ENCODE results near the gene MTA1. TPM values are rescaled to one million over a fixed set of nuclear protein-coding genes. Genes with fewer than 3 reads are reported as not detected.

Gene MTA1
- total RNA-seq, 1 donor from 2014 or later = 129 TPM

DNA sequence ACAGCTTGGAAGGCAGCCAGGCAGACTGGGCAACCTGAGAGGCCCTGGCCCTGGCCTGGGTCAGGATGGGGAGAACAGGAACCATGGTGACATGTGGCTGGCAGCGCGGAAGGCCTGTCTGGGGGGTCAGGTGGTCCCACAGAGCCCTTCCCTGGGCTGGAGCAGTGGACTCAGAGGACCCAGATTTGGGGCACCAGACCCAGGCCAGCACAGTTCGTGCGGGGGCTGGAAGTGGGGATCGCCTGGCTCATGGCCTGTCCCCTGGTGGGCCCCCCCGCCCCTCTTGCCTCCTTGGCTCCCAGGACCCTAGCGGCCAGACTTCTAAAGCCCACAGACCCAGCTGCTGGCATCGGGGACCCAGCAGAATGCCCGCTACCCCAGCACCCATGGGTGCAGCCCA is 21.4 kb downstream of the MTA1 start:
- intact Hi-C loops (cut with micrococcal nuclease) = no loop called here

GRCh38 chr14:105442125-105442524 is 22.5 kb downstream of the MTA1 start:
- intact Hi-C loops (cut with micrococcal nuclease) = no loop called here

GRCh38 chr14:105442834-105443233 is 23.2 kb downstream of the MTA1 start:
- intact Hi-C loops (cut with micrococcal nuclease) = no loop called here

GRCh38 chr14:105444859-105445258 is 25.2 kb downstream of the MTA1 start:
- intact Hi-C loops (cut with micrococcal nuclease) = no loop called here

DNA sequence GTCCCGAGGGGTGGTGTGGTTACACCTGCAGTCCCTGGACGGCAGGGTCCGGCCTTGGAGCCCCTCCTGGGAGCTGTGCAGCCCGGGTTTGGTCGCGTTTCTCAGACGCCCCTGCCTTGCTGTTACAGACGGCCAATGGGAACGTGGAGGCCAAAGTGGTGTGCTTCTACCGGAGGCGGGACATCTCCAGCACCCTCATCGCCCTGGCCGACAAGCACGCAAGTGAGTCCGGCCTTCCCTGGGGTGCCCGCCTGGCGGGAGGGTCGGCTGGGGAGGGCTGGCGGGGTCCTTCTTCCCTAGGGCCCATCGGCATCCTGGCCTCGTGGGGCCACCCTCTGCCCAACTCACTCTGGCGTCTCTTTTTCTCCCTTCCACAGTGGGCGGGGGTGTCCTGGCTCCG is 25.7 kb downstream of the MTA1 start:
- intact Hi-C loops (cut with micrococcal nuclease) = no loop called here

- intact Hi-C loops (cut with micrococcal nuclease) = no loop called here
These were observed 26.5 kb downstream of the MTA1 start for GRCh38 chr14:105445901-105446845.

- intact Hi-C loops (cut with micrococcal nuclease) = no loop called here
These were observed 27.3 kb downstream of the MTA1 start for GRCh38 chr14:105446971-105447370.

- intact Hi-C loops (cut with micrococcal nuclease) = loop anchor here (1.0 kb wide), 4 partner anchors 29 to 81 kb away; partner anchors contain the start of gene MTA1
These were observed 28.3 kb downstream of the MTA1 start for GRCh38 chr14:105447651-105448640.

- intact Hi-C loops (cut with micrococcal nuclease) = loop anchor here (1.0 kb wide), 4 partner anchors 29 to 81 kb away; partner anchors contain the start of gene MTA1
These were observed 29.1 kb downstream of the MTA1 start for GRCh38 chr14:105448706-105449111.

- intact Hi-C loops (cut with micrococcal nuclease) = no loop called here
These were observed 29.9 kb downstream of the MTA1 start for GRCh38 chr14:105449276-105450122.

DNA sequence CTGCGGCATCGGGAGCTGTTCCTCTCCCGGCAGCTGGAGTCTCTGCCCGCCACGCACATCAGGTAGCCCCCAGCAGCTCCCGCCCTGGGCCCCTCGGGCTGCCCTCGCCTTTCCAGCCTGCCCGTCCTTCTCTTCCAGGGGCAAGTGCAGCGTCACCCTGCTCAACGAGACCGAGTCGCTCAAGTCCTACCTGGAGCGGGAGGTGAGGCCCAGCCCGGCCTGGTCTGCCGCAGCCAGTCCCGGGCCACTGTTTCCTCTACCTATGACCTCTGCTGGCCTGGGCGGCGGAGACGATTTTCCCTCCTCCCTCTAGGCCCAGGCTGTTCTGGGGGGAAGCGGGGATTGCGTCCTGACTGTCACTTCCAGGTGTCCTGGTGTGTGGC is 30.5 kb downstream of the MTA1 start:
- intact Hi-C loops (cut with micrococcal nuclease) = no loop called here

GRCh38 chr14:105450864-105451720 is 31.5 kb downstream of the MTA1 start:
- intact Hi-C loops (cut with micrococcal nuclease) = no loop called here

DNA sequence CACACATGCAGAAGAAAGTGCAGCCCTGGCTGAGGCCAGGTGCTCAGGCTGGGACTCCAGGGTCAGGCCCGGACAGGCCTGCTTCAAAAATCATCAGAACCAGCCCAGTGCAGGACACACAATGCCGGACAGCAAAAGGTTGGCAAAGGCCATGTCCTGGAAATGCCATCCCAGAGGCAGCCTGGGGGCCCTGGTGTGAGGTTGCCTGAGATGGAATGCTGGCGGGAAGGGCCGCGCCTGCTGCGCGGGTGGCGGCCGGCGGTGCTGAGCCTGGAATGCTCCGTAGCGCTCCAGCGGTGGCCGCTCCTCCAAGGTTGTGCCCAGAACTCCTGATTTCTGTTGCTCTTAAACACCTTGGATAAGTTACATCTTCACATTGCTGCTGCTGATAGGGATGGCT is 33.3 kb downstream of the MTA1 start:
- intact Hi-C loops (cut with micrococcal nuclease) = no loop called here

- intact Hi-C loops (cut with micrococcal nuclease) = no loop called here
These were observed 34.2 kb downstream of the MTA1 start for GRCh38 chr14:105453847-105454246.

GRCh38 chr14:105455086-105455640 is 35.5 kb downstream of the MTA1 start:
- intact Hi-C loops (cut with micrococcal nuclease) = no loop called here

GRCh38 chr14:105455766-105456660 is 36.4 kb downstream of the MTA1 start:
- intact Hi-C loops (cut with micrococcal nuclease) = no loop called here

GRCh38 chr14:105456736-105457617 is 37.4 kb downstream of the MTA1 start:
- intact Hi-C loops (cut with micrococcal nuclease) = no loop called here

DNA sequence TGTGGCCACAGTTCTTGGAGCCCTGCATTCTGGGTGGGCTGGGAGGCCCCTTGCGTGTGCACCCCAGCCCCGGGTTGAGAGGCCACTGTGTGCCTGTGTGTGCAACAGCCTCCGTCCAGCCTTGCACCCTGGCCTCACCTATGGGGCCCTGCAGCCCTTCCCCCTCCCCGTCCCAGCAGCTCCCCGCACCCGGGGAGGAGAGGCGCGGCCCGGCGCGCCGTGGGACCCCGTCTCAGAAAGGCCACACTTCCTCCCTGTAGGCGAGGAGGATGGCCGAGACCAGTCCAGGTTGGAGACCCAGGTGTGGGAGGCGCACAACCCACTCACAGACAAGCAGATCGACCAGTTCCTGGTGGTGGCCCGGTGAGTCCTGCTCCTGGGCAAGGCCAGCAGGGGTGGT is 38.4 kb downstream of the MTA1 start:
- intact Hi-C loops (cut with micrococcal nuclease) = no loop called here
